ENCODE measurements around the gene TOPBP1.
"Not testable (repeated sequence)": the region's sequence is repeated elsewhere in the genome, so short reads cannot be mapped to it uniquely, and the experiment has no call there.

The TOPBP1 gene

GRCh38 chr3:133568294-133569014 lies 93.3 kb downstream of the TOPBP1 start:
- no peak for DNase-seq

GRCh38 chr3:133563816-133564215 lies 97.9 kb downstream of the TOPBP1 start:
- DNase-seq = no peak

- no peak for DNase-seq
Measured at GRCh38 chr3:133563186-133563591, 98.6 kb downstream of the TOPBP1 start.

- DNase-seq = no peak
Measured at GRCh38 chr3:133562376-133562775, 99.4 kb downstream of the TOPBP1 start.

GRCh38 chr3:133561679-133562078 lies 100.1 kb downstream of the TOPBP1 start:
- no peak for DNase-seq

- DNase-seq = not testable (repeated sequence)
Measured at GRCh38 chr3:133551589-133551988, 110.2 kb downstream of the TOPBP1 start.

Measured in stimulated activated CD4-positive, alpha-beta T cell treated with anti-CD3 and anti-CD28 coated beads, Interleukin-2, amount 100 ng/mL, for 48 hours (primary cell).